HG03108 (cell line): Measurements from ENCODE around the gene EPB41.
"Not testable (repeated sequence)": the region's sequence is repeated elsewhere in the genome, so short reads cannot be mapped to it uniquely, and the experiment has no call there.

Source experiments
- ATAC-seq: cut with Tn5 transposase; IDR thresholded peaks from one replicate; pipeline ENCODE4 v1.9.1; 2021; ENCODE audit warnings: moderate library complexity; ENCODE audit not compliant: unreplicated experiment

The EPB41 gene

DNA sequence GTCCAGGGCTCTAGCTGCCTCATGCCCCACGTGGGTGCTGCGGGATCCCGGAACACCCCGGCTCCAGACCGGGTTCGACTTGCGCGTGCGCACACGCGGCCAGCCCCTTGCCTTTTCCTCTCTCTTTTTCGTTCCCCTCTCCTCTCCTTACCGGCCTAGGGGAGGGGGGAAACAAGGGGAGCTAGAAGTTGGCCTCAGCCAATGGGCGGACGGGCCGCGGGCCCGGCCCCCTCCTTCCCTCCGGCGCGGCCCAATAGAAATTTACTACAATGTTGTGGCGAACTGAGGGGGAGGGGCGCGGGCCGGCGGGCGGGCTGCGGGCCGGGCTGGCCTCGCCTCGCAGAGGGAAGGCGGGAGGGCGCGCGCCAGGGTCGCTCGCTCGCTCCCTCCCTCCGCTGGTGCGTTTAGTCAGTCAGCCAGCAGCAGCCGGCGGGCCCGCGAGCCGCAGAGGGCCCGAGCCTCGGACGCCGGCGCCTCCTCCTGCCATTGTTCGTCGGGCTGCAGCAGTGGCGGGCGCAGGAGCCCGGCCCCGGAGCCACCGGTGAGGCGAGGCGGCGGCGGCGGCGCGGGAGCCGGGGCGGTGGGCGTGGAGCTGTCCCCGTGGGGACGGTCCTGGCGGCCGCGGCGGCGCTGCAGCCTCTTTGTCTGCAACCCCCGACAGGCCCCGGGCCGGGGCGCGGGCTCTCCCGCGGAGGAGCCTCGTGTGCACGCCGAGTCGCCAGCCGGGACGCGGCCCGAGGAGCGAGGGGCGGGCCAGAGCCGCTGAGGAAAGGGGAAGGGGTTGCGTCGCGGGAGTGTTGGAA, at the start of gene EPB41:
TSS of gene EPB41 (plus strand) at position 342 of the 803 bp plus-strand sequence. CDS start 72,869 bp downstream, outside the sequence.
- ATAC-seq, result peak; percentile 70

DNA sequence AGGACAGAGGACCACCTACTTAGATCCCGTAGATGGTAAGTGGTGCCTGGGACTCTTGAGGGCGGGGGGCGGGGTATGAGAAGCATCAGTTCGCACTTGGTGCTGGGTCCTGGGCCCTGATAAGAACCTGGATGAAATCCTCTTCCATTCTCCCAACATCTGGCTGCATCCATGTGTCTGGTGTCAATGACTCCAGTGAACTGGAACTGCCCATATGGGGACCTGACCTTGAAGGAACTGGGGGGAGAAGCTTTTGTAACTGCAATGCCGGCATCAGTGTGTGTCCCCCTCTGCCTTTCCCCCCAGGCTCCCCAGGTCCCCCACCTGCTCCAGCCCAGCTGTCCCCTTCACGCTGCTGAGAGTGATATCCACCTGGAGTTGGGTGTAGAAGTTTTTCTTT, 49.7 kb upstream of the EPB41 start:
- no peak for ATAC-seq

DNA sequence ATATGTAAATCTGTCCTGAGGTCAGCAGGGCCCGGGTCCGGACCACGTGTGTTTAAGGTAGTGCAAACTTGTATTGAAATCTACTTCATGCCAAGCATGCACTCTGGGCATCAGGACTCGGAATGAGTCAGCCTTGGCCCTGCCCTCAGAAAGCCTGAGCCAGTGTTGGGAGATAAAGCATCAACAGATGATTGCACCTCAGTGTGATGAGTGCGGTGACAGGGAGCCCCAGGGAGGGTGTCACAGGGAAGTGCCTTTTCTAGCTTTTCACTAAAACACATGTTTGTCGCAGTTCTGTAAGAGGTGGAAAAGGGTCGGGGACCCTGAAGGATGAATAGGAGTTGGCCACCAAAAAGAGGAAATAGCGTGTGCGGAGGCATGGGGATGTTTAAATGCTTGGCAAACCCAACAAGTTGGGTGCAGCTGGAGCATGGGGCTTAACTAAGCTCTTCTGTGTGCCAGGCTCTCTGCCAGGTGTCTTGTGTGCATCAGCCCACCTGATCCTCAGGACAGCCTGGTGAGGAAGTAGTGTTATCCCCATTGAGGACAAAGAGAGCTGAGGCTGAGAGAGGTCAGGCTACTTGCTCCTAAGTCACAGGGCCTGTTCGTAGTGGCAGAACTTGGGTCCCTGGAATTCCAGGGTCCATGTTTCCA, 48.2 kb upstream of the EPB41 start:
- no peak for ATAC-seq

DNA sequence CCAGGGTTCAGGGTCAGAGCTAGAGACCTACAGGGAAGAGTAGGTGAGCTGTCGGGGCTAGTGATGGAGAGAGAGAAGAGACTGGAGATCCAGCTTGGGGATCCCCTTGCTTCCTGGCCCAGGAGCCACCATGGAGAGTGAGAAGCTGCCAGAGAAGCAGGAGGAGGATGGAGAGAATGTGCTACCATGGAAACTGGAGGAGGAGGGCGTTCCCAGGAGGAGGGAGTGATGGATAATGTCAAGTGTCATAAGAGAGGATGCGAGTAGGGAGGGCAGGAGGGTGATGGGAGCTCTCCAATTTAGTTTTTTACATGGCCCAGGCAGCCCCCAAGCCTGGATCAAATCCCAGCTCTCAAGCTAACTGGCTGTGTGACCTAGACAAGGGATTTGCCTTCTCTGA, 46.5 kb upstream of the EPB41 start:
- ATAC-seq, result no peak

DNA sequence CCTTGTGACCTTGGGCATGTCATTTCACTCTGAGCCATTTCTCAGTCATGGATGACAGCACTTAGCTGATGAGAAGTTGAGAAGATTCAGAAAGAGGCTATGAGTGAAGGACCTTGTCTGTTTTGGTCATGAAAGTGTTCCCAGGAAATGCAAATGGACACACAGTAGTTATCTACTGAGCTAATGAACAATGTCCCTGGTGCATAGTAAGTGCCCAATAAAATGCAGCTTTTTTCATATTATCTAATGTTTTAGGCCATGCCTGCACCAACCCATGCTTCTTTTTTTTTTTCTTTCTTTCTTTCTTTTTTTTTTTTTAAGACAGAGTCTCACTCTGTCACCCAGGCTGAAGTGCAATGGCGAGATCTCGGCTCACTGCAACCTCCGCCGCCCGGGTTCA, 44.4 kb upstream of the EPB41 start:
- no peak for ATAC-seq

DNA sequence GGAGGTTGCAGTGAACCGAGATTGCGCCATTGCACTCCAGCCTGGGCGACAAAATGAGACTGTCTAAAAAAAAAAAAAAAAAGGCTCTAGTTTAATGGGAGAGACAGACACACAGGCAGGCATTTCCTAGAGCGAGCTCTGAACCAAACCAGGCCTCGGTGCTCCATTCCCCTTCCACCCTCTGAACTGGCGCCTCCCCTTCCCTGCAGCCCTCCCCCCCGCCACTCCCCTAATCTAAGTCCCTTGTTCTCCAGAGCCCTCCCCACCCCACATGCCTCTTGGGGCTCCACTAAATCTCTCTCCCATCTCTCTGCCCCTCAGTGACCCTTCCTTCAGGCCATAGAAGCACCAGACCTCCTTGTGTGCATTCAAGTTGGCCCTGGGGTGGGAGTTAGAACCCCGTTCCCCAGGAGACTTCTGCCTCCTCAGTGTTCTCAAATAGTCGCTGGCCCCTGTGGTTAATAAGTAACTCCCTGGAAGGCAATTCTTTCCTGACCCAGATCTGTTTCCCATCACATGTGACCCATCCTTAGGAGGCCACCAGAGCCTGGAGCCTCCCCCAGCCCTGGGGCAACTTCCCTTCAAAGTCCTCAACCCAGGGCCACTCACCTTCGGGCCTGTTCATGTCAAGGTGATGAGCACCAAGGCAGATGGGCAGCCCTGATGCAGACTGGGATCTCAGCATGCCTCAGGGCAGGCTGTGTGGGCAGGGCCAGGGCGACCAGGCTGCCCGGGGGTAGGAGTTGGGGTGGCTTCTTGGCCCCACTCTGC, 42.6 kb upstream of the EPB41 start:
- ATAC-seq, result no peak

DNA sequence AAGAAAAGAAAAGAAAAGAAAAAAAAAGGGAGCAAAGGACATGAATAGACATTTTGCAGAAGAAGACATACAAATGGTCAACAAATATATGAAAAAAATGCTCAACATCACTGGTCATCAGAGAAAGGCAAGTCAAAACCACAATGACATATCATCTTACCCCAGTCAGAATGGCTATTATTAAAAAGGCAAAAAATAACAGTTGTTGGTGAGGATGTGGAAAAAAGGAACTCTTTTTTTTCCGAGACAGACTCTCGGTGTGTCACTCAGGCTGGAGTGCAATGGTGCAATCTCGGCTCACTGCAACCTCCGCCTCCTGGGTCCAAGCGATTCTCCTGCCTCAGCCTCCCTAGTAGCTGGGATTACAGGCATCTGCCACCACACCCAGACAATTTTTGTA, 39.2 kb upstream of the EPB41 start:
- ATAC-seq, result not testable (repeated sequence)

DNA sequence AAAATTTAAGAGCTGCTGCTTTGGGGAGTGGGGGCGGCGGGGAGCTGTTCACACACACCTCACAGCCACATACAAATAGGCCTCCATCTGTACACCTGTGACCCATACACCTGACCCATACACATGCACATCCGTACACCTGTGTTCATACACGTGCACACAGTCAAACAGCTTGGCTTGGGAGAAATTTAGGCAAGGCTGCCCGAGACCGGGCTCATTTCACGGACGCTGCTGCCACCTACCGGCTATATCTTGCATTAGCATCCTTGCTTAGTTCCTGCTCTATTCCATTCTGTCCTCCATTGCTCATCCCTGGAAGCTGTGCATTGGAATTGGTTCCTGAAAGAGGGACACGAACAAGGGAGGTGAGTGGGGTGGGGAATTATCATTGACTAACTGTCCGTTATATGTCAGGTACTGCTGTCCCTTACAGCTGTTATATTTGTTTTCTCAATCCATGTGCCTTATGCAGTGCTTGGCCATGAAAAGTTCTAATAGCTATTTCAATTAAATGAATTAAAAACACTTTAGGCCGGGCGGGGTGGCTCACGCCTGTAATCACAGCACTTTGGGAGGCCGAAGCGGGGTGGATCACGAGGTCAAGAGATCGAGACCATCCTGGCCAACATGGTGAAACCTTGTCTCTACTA, 37.1 kb upstream of the EPB41 start:
- peak; percentile 54 for ATAC-seq

DNA sequence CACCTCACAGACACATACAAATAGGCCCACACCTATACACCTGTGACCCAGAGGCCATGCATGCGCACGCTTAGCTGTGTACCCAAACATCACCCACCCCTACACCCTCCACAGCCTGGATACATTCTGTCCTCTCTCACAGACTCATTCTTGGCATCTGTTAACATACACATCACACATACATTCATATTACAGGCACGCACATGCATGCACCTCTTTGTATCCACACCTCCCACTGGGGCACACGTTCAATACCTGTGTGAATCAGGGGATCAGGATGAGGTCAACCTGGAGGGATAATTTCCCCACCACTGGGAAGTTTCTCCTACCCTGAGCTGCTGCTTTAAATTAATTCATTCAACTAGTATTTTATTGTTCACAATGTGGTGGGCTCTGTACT, 35.6 kb upstream of the EPB41 start:
- no peak for ATAC-seq

DNA sequence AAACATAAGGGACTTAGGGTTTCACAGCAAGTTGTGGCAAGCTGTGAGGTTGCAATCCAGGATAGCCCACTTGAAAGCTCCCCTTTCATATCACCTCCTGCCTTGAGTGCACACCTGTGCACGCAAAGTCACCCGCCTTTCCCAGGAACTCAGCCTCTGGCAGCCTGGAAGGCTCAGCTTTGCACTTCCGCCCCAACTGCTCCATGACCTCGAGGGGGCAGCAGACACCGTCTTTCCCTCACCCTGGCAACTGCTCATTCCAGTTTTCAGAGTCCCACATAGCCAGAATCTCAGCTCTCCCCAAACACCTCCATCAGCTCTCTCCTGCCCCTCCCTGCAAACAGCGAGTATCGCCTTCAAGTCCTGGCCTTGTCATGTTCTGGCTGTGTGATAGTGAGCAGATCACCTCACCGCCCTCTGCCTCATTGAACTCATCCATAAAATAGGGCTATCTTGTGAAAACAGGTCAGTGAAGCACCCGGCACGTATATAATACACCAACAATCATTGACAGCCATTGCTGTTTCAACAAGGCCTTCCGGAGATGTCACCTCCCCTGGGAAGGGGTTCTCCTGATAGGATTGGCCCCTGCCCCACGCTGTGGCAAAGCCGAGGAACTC, 32.2 kb upstream of the EPB41 start:
- no peak for ATAC-seq

DNA sequence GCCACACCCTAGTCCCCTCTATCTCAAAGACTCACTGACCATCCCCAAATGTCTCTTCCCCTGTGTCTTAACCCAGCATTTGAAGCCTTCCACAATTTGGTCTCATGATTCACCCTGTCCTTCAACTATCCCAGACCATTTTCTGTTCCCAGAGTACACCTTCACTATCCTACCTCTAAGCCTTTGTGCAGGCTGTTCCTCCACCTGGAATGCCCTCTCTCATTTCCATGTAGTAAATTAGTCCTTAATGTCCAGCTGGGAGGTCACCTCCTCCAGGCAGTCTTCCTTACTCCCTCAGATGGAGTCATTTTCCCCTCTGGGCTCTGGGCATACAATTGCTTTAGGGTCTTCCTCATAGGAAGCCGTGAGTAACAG, 31.1 kb upstream of the EPB41 start:
- no peak for ATAC-seq

DNA sequence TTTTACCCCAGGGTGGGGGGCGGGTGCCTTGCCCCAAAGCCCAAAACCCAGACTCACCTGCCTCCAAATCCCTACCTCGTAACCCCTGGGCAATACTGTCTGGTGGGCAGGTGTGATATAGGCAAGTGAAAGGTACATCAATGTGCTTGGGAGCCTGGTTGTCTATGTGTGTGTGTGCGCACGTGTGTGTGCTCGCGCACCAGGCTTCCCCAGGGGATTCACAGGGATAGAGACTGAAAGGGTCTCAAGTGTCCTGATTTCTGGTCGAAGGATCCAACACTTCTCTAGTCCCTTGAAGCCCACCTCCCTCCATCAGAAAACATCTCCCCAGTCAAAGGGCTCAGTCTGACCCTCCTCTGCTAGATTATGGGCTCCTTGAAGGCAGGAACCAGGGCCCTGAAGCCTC, 28.9 kb upstream of the EPB41 start:
- no peak for ATAC-seq

DNA sequence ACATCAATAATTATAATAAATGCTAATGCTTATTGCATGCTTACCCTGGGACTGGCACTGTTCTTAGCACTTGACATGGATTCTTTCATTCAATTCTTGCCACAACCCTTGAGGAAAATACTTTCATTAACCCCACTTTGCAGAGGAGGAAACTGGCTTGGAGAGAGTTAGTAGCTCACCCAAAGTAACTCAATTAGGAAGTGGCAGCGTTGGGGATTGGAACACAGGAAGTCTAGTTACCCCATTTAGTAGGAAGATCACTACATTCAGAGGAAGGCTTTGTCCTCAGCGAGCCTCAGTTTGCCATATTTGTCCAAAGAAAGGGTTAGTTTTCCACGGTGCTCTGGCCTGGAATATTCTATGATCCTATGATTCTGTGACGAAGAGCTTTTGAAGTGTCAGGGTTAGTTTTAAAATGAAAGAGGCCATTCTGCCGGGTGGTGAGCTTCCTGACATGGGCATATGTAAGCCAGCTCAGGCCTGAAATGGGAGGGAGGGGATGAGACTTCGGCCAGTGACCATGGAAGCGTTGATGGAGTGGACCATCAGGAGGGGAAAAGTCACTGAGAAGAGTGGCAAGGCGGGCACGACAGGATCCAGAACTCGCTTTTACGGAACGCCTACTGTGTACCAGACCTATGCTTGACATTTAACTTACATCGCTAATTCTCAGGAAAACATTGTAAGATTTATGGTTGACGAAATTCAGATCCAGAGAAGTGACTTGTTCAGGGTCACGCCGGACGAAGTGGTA, 28.2 kb upstream of the EPB41 start:
- ATAC-seq, result no peak

DNA sequence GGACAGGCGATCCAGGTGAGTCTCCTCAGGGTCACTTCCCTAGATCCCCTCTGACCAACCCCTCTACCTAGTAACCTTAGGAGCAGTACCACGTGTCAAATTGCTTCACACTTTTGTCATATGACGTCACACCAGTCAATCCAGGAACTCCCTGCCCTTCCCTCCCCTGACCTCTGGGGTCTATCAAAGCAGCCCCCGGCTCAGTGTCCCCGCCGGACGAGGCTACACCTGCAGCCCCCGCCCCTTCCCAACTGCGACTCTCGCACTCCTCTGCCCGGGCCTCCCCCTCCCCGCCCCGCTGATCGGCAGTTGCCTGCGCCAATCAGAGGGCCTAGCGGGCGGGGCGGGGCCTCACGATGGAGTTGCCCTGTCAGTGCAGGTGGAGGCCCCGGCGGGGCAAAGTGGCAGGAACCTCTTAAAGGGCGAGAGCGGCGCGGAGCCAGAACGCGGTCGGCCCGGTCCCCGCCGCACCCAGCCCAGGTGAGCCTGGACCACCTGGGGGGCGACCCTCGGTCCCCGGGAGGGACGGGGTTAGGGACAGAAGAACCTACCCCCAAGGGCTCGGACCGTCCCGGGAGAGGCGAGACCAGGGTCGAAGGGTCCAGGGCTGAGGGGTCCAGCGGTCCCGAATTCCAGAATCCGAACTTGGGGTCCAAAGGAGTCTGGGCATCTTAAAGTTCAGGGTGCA, 27.5 kb upstream of the EPB41 start:
- ATAC-seq, result peak; percentile 46

DNA sequence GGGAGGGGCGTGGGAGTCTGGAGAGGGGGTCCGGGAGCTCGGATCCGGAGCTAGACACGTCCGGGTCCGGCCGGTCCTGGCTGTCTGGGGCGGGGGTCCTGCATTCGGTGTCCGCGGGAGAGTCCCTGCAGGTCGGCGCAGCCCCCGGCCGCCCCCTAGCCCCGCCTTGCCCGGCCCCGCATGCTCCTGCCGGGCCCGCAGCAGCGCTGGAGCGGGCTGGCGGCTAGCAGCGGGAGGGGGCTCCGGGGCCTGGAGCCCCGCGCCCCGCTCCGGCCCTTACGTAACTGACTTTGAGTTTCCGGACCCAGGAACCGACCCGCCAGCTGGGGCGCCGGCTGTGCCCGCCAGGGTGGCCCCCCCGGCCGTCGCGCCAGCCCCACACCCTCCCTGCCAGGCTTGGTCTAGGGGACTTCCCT, 26.9 kb upstream of the EPB41 start:
- no peak for ATAC-seq

DNA sequence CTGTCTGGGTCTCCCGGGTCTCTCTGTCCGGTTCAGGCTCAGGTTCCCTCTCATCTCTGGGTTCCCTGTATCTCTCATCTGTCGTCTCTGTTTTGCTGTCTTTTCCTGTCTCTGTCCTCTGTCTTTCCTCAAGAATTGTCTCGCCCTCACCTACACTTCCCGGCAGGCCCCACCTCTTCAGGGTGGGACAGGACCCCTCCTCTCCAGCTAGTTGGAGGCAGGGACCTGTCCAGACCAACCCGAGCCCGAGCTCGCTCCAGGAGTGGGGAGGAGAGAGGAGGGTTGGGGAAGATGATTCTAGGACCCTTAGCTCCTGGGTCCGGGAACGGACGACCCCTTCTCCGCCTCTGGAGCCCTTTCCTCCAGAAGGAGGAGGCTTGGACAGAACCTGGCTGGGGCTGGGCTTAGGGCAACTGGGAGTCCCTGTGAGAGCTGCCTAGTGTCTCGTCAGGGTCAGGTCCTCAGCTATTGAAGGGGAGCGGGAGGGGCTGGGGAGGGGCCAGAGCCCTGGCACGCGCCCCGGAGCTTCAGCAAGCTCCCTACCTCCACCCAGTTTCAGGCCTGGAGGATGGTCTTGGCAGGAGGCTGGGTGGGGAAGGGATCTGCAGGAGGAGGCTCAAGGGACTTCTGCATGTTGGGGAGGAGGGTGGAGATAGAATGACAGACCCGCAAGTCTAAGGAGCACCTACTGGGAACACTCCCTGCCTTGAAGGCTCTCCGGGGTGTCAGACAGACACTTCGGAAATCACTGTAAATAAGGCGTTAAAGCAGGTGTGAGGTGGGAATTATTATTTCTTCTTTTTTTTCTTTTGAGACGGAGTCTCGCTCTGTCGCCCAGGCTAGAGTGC, 26.3 kb upstream of the EPB41 start:
- ATAC-seq, result no peak

DNA sequence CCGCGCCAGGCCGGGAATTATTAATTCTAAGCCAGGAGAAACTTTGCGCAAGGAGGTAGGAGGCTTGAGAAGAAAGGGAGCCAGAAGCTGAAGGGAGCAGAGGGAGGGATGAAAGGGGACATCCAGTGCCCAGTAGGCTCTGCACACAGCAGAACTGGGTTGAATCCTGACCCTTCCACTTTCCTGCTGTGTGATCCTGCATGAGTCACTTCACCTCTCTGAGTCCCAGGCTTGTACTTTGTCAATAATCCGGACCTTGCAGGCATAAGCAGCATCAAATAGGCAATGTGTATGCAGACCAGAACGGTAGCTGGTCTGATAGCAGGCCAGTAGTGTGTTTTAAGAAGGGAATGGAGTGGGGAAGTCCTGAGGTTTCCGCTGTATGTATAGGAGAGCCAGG, 25.5 kb upstream of the EPB41 start:
- no peak for ATAC-seq

DNA sequence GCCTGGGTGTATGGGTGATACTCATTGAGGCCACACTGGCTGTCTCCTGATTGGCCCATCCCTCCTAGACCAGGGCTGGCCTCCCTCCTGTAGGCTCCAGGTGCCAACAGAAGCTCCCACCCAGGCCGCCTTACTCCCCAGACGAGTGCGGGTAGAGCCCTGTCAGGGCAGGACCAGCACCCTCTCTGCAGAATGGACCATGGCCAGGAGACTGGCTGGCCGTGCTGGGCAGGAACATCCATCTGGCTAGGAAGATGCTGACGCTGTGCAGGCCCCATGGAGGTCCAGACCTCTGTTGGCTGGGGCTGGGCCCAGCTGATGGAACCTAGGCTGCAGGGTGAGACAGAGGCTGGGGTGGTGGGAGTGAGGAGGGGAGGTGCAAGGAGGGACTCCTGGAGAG, 25.0 kb upstream of the EPB41 start:
- ATAC-seq, result no peak

DNA sequence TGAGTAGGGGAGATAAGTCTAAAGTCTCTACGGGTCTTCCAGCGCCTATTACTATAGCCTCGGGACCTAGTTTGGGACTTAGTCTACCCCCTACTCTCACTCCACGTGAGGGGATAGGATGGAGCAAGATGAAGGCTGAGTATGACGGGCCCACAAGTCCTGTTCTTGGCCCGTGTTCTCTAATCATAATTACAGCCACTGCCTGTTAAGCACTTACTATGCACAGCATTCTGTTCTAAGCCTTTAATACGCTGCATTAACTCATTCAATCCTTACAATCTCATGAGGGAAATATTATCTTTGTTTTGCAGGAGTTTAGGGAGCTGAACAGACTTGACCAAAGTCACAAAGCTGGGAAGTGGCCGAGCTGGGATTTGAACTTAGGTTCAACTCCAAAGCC, 23.9 kb upstream of the EPB41 start:
- no peak for ATAC-seq
